HG03439 (cell line): ENCODE data around the gene FOXA2.

Source experiments
- ATAC-seq: cut with Tn5 transposase; IDR thresholded peaks from one replicate; pipeline ENCODE4 v1.9.1; 2021; ENCODE audit warnings: mild to moderate bottlenecking, moderate library complexity; ENCODE audit not compliant: unreplicated experiment

Gene FOXA2

GRCh38 chr20:22542427-22542826 lies 41.9 kb downstream of the FOXA2 start:
- no peak for ATAC-seq

DNA sequence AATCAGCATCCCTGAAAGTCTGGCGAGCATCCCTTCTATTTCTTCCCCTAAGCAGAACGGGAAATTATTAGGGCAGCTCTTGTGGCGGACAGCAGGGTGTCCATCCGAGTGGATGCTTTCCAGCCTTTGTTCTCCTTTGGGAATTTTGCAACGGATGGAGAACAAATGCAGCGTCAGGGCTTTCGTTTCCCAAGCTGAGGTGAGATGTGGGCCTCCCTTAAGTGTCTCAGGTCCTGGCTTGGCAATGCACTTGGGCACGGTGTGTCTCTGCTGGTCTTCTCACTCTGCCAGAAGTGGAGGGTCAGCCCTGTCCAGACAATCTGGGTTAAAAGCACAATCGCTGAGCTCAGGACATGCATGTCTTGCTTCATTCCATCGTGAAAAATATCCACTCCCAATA lies 43.5 kb downstream of the FOXA2 start:
- ATAC-seq, result no peak

DNA sequence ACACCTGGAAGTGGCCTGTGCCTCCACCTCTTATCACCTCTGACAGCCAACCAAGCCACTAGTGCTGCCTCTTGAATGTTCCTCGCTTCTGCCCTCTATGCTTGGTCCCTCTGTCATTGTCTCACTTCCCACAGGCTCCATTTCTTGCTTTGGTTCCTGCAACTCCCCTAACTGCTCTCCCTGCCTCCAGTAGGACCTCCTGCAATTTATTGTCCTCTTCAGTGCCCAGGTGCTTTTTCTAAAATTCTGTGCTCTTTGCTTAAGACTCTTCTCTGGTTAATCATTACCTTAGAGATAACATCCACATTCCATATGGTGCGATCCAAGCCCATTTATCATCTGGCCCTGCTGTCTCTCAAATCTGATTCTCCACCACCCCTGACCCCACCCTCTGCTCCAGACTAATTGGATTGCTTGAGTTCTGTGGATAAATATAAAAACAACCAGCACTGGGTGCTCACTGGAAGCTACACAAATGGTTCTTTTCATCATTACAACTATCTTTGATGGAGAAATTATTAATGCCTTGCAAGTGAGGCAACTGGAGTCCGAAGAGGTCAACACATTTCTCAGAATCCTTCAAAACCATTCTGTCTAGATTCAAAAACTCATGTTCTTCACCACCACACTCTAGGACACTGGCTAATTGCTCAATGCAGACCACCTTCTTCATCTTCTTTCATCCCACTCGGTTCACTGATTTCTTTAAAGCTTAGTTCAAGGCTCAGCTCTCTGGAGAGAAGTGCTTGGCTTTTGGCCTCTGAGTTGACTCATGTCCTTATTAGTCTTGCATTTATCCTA lies 47.2 kb downstream of the FOXA2 start:
- ATAC-seq, result no peak

DNA sequence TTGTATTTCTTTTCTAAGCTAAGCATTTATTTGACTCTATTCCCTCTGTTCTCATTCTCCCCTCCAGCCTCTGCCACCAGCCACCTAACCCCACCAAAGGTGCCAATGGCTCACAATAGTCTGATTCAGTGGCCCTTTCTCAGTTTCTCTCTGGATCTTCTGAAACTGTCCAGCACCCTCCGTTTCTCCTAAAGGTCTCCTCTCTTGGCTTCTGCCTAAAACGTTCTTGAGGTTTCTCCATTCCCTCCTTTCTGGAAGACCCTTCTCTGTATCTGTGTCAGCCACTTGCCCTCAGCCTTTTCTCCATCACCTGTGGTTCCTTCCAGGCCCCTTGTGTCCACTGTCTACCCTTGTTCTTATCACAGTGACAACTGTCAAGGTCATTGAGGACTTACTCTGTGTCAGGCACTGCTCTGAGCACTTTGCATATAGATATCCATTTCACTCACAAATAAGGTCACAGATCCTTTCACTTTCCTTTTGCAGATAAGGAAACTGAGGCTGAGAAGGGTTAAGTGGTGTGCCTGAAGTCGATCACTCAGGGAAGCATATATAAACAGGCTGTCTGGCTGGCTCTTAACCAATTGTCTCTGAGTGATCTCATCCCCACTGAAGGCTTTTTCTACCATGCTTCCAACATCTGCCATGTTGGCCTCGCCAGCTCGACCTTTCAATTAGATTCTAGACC lies 48.1 kb downstream of the FOXA2 start:
- no peak for ATAC-seq

DNA sequence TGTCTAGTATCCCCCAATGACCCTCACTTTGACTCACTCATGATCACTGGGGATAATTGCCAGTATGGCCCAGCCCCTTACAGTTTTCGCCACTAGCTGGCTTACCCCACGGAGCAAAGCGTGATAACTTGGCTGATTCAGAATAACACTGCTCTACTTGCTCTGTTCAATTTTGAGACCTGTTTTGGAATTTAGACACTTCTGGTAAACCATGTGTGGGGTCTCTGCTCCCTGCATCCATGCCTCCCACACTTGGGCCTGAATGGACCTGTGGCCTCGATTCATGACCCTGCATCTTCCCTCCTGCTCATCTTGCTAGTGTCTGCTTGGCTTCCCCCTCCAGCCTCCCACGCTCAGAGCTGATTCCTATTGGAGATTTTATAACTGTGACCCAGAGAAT lies 48.9 kb downstream of the FOXA2 start:
- ATAC-seq, result no peak

DNA sequence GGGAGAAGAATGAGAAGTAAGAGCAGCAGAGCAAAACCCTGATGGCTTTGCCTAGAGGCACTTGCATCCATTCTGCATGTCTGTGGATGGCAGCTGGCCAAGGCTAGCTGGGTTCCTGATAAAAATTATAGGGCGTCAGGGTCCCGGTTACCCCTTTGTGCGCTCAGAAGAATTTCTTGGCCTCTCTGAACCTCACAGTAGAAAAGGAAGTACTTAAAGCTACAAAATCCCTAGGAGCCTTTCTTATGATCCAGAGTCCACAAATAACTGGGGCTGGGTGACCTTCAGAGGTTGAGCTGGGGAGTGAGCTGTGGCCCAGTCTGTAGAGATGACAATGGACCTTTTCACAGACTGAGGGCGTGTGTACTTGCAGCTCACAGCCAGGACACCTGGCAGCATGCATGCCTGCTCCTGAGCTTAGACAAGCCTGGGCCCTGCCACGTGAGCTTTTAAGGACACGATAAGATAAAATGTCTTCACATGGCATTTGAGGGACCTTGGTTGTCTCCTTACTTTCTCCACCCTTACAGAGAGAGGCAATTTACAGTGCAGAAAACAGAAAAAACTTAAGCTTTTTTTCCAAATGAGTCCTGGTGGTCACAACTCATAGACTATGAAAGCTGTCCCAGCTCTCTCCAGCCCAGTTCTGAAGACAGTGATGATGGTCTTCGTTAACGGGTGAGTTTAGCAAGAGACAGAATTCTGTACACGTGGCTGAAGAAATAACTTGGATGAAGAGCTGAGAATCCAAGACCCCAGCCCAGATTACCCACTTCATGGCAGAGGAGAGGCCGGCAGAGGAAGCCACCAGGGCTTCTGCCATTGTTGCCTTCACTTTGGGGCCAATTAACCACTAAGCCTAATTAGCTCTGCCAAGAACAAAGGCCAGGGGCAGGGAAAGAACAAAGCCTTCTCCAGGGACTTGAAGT lies 50.3 kb downstream of the FOXA2 start:
- no peak for ATAC-seq

DNA sequence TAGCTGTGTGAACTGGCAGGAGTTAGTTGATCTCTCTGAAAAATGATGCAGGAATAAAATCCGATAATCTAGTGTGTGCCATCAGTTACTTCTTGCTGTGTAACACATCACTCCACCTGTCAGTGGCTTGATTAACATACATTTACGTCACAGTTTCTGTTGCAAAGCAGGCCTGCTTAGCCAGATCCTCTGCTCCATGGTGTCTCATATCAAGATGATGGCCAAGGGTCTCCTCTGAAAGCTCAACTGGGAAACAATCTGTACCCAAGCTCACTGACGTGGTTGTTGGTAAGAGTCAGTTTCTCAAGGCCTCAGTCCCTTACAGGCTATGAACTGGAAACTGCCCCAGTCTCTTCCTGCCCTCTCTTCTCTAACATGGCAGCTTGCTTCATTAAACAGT lies 51.8 kb downstream of the FOXA2 start:
- ATAC-seq, result no peak

- ATAC-seq, result no peak
These were observed 52.6 kb downstream of the FOXA2 start for GRCh38 chr20:22531756-22532155.

GRCh38 chr20:22531056-22531615 lies 53.2 kb downstream of the FOXA2 start:
- ATAC-seq, result no peak
